HepG2 (cell line): ENCODE data around the gene RAET1E. TPM values are rescaled to one million over a fixed set of nuclear protein-coding genes. Genes with fewer than 3 reads are reported as not detected.

ENCODE experiments used
- ATAC-seq: fragments of 200-7000 bp; cut with Tn5 transposase; 3 replicates; pipeline ENCODE4 v1.9.1; 2020; ENCODE audit warnings: mild to moderate bottlenecking, moderate library complexity
- BruUV-seq: library from RNA; stranded (reverse); fragments of 400-500 nt; replicated peaks from 2 replicates; lab custom pipeline; 2021; lab: Mats Ljungman, UMichigan
- CTCF ChIA-PET: fragments of 300-600 bp; formaldehyde crosslinking; extraction: SDS; loops from one replicate; lab custom pipeline; 2021; ENCODE audit warnings: low total read pairs, inconsistent platforms, low intra/inter-chr PET ratio; lab: Yijun Ruan, JAX
- POLR2A ChIA-PET: fragments of 350-600 bp; sonication (Branson Sonifier 250); formaldehyde crosslinking; loops from one replicate; lab custom pipeline; 2020; ENCODE audit warnings: antibody characterized with exemption, inconsistent platforms; lab: Yijun Ruan, JAX
- DNase-seq: peaks from one replicate; pipeline ENCODE4 v3.0.0-alpha.2; 2015; ENCODE audit warnings: low spot score
- FAIRE-seq: peaks from 3 replicates; lab custom pipeline; 2011; peaks lifted over from hg19 to GRCh38; lab: Jason Lieb, UNC
- H2AFZ ChIP-seq: one replicate; pipeline ENCODE4 v1.6.1; 2011; ENCODE audit warnings: low read length, inconsistent platforms
- H3K27ac ChIP-seq: fragments of 300-600 bp; 3 replicates; pipeline ENCODE4 v1.8.0; 2011; ENCODE audit warnings: mixed run types, mild to moderate bottlenecking, mixed read lengths, low read length, inconsistent platforms; ENCODE audit not compliant: insufficient read depth; ENCODE audit errors: extremely low read length
- H3K27me3 ChIP-seq, 2 experiments: fragments of 200-600 bp in 1 of 2; 2 replicates in 1 of 2; 3 replicates in 1 of 2; pipeline versions ENCODE4 v1.6.0 to v1.8.0; 2011; ENCODE audit warnings: low read length in 2 of 2, mild to moderate bottlenecking in 2 of 2, moderate library complexity in 2 of 2, inconsistent platforms in 1 of 2; ENCODE audit not compliant: insufficient read depth in 2 of 2, control insufficient read depth in 1 of 2
- H3K36me3 ChIP-seq, 2 experiments: fragments of 200-600 bp in 1 of 2; replicated peaks in 1 of 2; 2 replicates in 1 of 2; 3 replicates in 1 of 2; pipeline versions ENCODE4 v1.5.1 to v1.8.0; 2011; ENCODE audit warnings: low read length in 2 of 2, inconsistent platforms in 1 of 2; ENCODE audit not compliant: insufficient read depth in 2 of 2, control insufficient read depth in 1 of 2
- H3K4me1 ChIP-seq: 2 replicates; pipeline ENCODE4 v1.5.1; 2012; ENCODE audit warnings: low read length, inconsistent platforms; ENCODE audit not compliant: insufficient read depth
- H3K4me2 ChIP-seq: 2 replicates; pipeline ENCODE4 v1.6.0; 2011; ENCODE audit warnings: low read depth, low read length, inconsistent platforms
- H3K4me3 ChIP-seq, 3 experiments: fragments of 200-600 bp in 1 of 3; sonication (generic), shearing (Covaris generic) in 1 of 3; replicated peaks in 1 of 3; 2 replicates each; pipeline ENCODE4 v1.5.1; 2011 to 2016; ENCODE audit warnings: low read length in 3 of 3, inconsistent platforms in 2 of 3, low read depth in 2 of 3, mild to moderate bottlenecking in 2 of 3, control low read depth in 1 of 3, mixed read lengths in 1 of 3; ENCODE audit not compliant: insufficient read depth in 1 of 3
- H3K79me2 ChIP-seq: one replicate; pipeline ENCODE4 v1.6.1; 2011; ENCODE audit warnings: low read length, inconsistent platforms; ENCODE audit not compliant: insufficient read depth
- H3K9ac ChIP-seq: 2 replicates; pipeline ENCODE4 v1.6.0; 2011; ENCODE audit warnings: mild to moderate bottlenecking, low read depth, low read length, inconsistent platforms; ENCODE audit not compliant: insufficient read depth
- H3K9me3 ChIP-seq: 2 replicates; pipeline ENCODE4 v1.5.1; 2012; ENCODE audit warnings: mild to moderate bottlenecking, low read length
- H4K20me1 ChIP-seq: 2 replicates; pipeline ENCODE4 v1.6.0; 2011; ENCODE audit warnings: inconsistent platforms, mild to moderate bottlenecking, low read length, moderate library complexity; ENCODE audit not compliant: insufficient read depth
- MEF2D ChIP-seq: sonication (generic); formaldehyde crosslinking; IDR thresholded peaks from 2 replicates; pipeline ENCODE4 v1.5.1; 2020; ENCODE audit warnings: mild to moderate bottlenecking, missing genetic modification reagents
- RBM39 ChIP-seq: fragments of 200-400 bp; formaldehyde crosslinking; IDR thresholded peaks from one replicate; pipeline ENCODE4 v1.6.1; 2018; ENCODE audit warnings: antibody characterized with exemption, mild to moderate bottlenecking, low read depth, low read length; ENCODE audit not compliant: poor library complexity, severe bottlenecking
- SMC3 ChIP-seq: IDR thresholded peaks from 2 replicates; pipeline ENCODE4 v1.6.1; 2011; ENCODE audit warnings: low read length, improper control_type of control experiment
- TCF12 ChIP-seq, 2 experiments: fragments of 450-650 bp in 1 of 2; sonication (generic) in 1 of 2; formaldehyde crosslinking in 1 of 2; IDR thresholded peaks; 2 replicates each; pipeline versions ENCODE4 v1.6.1 to v1.8.0; 2017 to 2022; ENCODE audit warnings: antibody characterized with exemption in 1 of 2, mild to moderate bottlenecking in 1 of 2, missing genetic modification reagents in 1 of 2, moderate library complexity in 1 of 2
- ZBTB8A ChIP-seq: sonication (generic); formaldehyde crosslinking; IDR thresholded peaks from 2 replicates; pipeline ENCODE4 v1.4.0; 2020; ENCODE audit warnings: mild to moderate bottlenecking, low read depth, missing genetic modification reagents, borderline replicate concordance
- ZNF296 ChIP-seq: sonication (generic); formaldehyde crosslinking; conservative IDR thresholded peaks from 2 replicates; pipeline ENCODE4 v1.5.0; 2020; ENCODE audit warnings: mild to moderate bottlenecking, missing genetic modification reagents
- ZNF343 ChIP-seq: sonication (generic); formaldehyde crosslinking; IDR thresholded peaks from 2 replicates; pipeline ENCODE4 v1.4.0; 2020; ENCODE audit warnings: mild to moderate bottlenecking, missing genetic modification reagents
- ZNF558 ChIP-seq: sonication (generic); formaldehyde crosslinking; IDR thresholded peaks from 2 replicates; pipeline ENCODE4 v1.9.0; 2022; ENCODE audit warnings: mild to moderate bottlenecking, missing genetic modification reagents, borderline replicate concordance
- ZNF629 ChIP-seq: sonication (generic); formaldehyde crosslinking; conservative IDR thresholded peaks from 2 replicates; pipeline ENCODE4 v1.5.0; 2020; ENCODE audit warnings: missing genetic modification reagents
- WGBS: methylation state at CpG from one replicate; pipeline ENCODE4 v1.1.6; 2017; ENCODE audit warnings: low lambda C conversion rate; 5-methylcytosine and 5-hydroxymethylcytosine counted together
- in situ Hi-C: cut with HindIII; loops from 2 replicates; pipeline ENCODE4 v1.10.0; 2017; ENCODE audit warnings: low pct_unique_long_range_greater_than_20kb; ENCODE audit not compliant: extremely low pct_ligation_motif_present
- intact Hi-C: fragments of 100-400 bp; cut with micrococcal nuclease; formaldehyde crosslinking; loops from one replicate; pipeline ENCODE4 v1.10.0; 2022; ENCODE audit not compliant: unreplicated experiment
- polyA plus RNA-seq, 8 experiments: library from polyadenylated mRNA; depleted of rRNA in 3 of 8; stranded (reverse) in 7 of 8; unstranded in 1 of 8; fragments of >200 nt; fragmentation: Illumina TruSeq in 4 of 8; extraction: Trizol in 4 of 8; gene quantifications; 2 replicates each; pipeline versions ENCODE4 v1.2.1 to v1.2.3, GENCODE V29; 2011 to 2016; ENCODE audit warnings: low read depth in 4 of 8, missing spikeins in 1 of 8, mixed read lengths in 1 of 8; ENCODE audit not compliant: insufficient read depth in 1 of 8
- total RNA-seq, 5 experiments: library from RNA; depleted of rRNA; stranded (reverse); fragments of >200 nt; fragmentation: Illumina TruSeq; extraction: Trizol; gene quantifications; 2 replicates each; pipeline ENCODE4 v1.2.3, GENCODE V29; 2016; ENCODE audit warnings: low read depth in 1 of 5
- TF ChIP-seq, protein P1 (sequence below): sonication (generic); formaldehyde crosslinking; IDR thresholded peaks from 2 replicates; pipeline ENCODE4 v1.4.0; 2020; ENCODE audit warnings: missing genetic modification reagents
- TF ChIP-seq, protein P2 (sequence below): IDR thresholded peaks from 2 replicates; pipeline ENCODE4 v1.6.1; 2016; ENCODE audit warnings: control low read depth
- TF ChIP-seq, protein P3 (sequence below): fragments of 450-650 bp; IDR thresholded peaks from 2 replicates; pipeline ENCODE4 v1.6.1; 2016

The RAET1E gene
- total and polyA plus RNA-seq, 2 of the 13 experiments (the other 11 are each of a cell fraction or from before 2014, with no cell fraction given), result not detected

DNA sequence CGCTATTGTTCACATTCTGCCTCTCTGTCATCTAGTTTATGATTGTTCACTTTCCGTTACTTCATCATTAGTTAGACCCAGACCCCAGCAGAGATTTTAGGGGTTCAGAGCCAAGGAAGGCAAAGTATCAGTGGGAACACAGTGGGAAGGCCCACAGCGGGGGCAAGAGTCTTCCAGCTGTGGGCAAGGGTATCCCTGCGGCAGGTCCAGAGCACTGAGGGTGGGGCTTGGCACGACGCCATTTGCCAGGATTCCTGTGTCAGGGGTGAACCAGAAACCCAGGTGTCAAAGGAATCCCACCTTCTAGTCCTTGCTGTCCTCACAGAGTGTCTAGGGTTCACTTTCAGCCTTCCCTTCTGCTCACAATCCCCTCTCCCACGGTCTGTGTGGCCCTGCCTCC, 13.3 kb downstream of the RAET1E start:
- Histone ChIP-seq H3K79me2 (no peaks in the 10 kb centered on the region), H2AFZ (no peak overlapping the region), H3K4me2 (no peak overlapping the region), H3K36me3 (no peaks in the 10 kb centered on the region), H3K27me3 (peaks cover 3 to 54% of the 10 kb centered on the region in 2 experiments; a peak in 4 of 5 replicates), H3K4me3 (no peak overlapping the region), H3K27ac (no peak overlapping the region), H3K4me1 (peaks cover 7% of the 10 kb centered on the region; the same call in 1 of the 2 replicates), H4K20me1 (no peaks in the 10 kb centered on the region), H3K9me3 (no peaks in the 10 kb centered on the region), H3K9ac (no peak overlapping the region)
- FAIRE-seq (no peak), DNase-seq (no peak), ATAC-seq (peak; percentile 16; the same call in 2 of the 3 replicates)
- POLR2A ChIA-PET, result no interaction called here
- no peak for TF ChIP-seq ZNF343
- no peak for TF ChIP-seq TCF12 (IDR thresholded peaks at IDR 0.05)
- TF ChIP-seq TCF12 (CRISPR knock-in tag; IDR thresholded peaks at IDR 0.05), result no peak
- TF ChIP-seq MEF2D, result no peak
- TF ChIP-seq ZNF296 (CRISPR knock-in tag), result no peak
- TF ChIP-seq ZBTB8A (CRISPR knock-in tag), result no peak
- TF ChIP-seq, protein P1, sequence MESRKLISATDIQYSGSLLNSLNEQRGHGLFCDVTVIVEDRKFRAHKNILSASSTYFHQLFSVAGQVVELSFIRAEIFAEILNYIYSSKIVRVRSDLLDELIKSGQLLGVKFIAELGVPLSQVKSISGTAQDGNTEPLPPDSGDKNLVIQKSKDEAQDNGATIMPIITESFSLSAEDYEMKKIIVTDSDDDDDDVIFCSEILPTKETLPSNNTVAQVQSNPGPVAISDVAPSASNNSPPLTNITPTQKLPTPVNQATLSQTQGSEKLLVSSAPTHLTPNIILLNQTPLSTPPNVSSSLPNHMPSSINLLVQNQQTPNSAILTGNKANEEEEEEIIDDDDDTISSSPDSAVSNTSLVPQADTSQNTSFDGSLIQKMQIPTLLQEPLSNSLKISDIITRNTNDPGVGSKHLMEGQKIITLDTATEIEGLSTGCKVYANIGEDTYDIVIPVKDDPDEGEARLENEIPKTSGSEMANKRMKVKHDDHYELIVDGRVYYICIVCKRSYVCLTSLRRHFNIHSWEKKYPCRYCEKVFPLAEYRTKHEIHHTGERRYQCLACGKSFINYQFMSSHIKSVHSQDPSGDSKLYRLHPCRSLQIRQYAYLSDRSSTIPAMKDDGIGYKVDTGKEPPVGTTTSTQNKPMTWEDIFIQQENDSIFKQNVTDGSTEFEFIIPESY (CRISPR knock-in tag), result no peak
- no peak for TF ChIP-seq ZNF629 (CRISPR knock-in tag)
- TF ChIP-seq, protein P2, sequence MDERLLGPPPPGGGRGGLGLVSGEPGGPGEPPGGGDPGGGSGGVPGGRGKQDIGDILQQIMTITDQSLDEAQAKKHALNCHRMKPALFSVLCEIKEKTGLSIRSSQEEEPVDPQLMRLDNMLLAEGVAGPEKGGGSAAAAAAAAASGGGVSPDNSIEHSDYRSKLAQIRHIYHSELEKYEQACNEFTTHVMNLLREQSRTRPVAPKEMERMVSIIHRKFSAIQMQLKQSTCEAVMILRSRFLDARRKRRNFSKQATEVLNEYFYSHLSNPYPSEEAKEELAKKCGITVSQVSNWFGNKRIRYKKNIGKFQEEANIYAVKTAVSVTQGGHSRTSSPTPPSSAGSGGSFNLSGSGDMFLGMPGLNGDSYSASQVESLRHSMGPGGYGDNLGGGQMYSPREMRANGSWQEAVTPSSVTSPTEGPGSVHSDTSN (CRISPR knock-in tag), result no peak
- no peak for TF ChIP-seq RBM39
- TF ChIP-seq ZNF558 (CRISPR knock-in tag), result no peak
- TF ChIP-seq, protein P3, sequence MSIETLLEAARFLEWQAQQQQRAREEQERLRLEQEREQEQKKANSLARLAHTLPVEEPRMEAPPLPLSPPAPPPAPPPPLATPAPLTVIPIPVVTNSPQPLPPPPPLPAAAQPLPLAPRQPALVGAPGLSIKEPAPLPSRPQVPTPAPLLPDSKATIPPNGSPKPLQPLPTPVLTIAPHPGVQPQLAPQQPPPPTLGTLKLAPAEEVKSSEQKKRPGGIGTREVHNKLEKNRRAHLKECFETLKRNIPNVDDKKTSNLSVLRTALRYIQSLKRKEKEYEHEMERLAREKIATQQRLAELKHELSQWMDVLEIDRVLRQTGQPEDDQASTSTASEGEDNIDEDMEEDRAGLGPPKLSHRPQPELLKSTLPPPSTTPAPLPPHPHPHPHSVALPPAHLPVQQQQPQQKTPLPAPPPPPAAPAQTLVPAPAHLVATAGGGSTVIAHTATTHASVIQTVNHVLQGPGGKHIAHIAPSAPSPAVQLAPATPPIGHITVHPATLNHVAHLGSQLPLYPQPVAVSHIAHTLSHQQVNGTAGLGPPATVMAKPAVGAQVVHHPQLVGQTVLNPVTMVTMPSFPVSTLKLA, result no peak
- no peak for TF ChIP-seq SMC3
- in situ Hi-C loops (no loop called here), intact Hi-C loops (no loop called here)
- CTCF ChIA-PET, result no interaction called here
- BruUV-seq, result no TSS peak
- WGBS, result 41% methylated on average over 7 of the region's 7 CpGs
